Measurements from ENCODE around the gene CXCR4.

DNA sequence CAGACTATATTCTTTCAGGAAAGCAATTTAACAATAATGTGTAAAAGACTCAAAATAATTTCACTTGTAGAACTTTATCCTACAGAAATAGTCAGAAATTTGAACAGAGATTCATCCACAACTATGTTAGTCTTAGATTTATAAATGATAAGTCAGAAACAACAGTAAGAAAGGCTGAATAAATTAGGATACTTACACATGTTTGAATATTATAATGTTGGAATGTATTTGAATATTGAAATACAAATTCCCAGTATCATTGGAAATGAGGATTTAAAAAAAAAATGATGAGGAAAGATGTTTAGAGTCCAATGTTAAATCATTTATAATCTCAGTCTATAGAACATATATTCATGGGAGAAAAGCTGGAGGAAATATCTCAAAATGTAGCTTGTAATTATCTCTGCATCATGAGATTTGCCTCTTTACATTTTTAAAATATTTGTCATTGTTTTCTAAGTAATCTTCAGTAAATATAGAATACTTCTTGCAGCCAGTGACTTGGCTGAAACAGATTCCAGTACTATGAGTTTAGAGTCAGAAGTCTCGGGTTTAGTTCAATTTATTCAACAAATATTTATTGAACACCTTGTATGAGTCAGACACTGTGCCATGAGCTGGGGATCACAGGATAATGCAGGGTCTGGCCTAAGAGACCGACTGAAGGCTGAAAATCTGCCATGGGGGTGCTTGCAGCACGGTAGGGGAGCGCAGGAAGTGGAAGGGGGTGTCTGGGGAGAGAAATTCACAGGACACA, 32.3 kb downstream of the CXCR4 start:
- TF ChIP-seq POLR2A (IDR thresholded peaks at IDR 0.05; ENCODE audit: low read depth, low read length) (no peak), MAZ (IDR thresholded peaks at IDR 0.05; ENCODE audit: borderline replicate concordance, low read depth, low read length) (no peak), RFX5 (IDR thresholded peaks at IDR 0.05; ENCODE audit: low read depth, low read length) (no peak), RAD21 (IDR thresholded peaks at IDR 0.05; ENCODE audit: low read length) (no peak), MAFK (IDR thresholded peaks at IDR 0.05; ENCODE audit: low read depth, low read length) (no peak), BHLHE40 (IDR thresholded peaks at IDR 0.05; ENCODE audit: low read depth, low read length) (no peak), MXI1 (IDR thresholded peaks at IDR 0.05; ENCODE audit: borderline replicate concordance, low read depth, low read length) (no peak), RCOR1 (IDR thresholded peaks at IDR 0.05; ENCODE audit: insufficient replicate concordance, low read length) (no peak), SMC3 (IDR thresholded peaks at IDR 0.05; ENCODE audit: low read depth, low read length) (no peak), CEBPB (IDR thresholded peaks at IDR 0.05; ENCODE audit: low read depth, low read length) (no peak), CHD1 (IDR thresholded peaks at IDR 0.05; ENCODE audit: low read depth, low read length) (no peak)
- TF ChIP-seq, protein P1, sequence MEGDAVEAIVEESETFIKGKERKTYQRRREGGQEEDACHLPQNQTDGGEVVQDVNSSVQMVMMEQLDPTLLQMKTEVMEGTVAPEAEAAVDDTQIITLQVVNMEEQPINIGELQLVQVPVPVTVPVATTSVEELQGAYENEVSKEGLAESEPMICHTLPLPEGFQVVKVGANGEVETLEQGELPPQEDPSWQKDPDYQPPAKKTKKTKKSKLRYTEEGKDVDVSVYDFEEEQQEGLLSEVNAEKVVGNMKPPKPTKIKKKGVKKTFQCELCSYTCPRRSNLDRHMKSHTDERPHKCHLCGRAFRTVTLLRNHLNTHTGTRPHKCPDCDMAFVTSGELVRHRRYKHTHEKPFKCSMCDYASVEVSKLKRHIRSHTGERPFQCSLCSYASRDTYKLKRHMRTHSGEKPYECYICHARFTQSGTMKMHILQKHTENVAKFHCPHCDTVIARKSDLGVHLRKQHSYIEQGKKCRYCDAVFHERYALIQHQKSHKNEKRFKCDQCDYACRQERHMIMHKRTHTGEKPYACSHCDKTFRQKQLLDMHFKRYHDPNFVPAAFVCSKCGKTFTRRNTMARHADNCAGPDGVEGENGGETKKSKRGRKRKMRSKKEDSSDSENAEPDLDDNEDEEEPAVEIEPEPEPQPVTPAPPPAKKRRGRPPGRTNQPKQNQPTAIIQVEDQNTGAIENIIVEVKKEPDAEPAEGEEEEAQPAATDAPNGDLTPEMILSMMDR (conservative IDR thresholded peaks at IDR 0.05; ENCODE audit: low read depth, low read length): no peak
- TF ChIP-seq, protein P2, sequence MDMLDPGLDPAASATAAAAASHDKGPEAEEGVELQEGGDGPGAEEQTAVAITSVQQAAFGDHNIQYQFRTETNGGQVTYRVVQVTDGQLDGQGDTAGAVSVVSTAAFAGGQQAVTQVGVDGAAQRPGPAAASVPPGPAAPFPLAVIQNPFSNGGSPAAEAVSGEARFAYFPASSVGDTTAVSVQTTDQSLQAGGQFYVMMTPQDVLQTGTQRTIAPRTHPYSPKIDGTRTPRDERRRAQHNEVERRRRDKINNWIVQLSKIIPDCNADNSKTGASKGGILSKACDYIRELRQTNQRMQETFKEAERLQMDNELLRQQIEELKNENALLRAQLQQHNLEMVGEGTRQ (IDR thresholded peaks at IDR 0.05; ENCODE audit: low read depth, low read length): no peak
- TF ChIP-seq, protein P3, sequence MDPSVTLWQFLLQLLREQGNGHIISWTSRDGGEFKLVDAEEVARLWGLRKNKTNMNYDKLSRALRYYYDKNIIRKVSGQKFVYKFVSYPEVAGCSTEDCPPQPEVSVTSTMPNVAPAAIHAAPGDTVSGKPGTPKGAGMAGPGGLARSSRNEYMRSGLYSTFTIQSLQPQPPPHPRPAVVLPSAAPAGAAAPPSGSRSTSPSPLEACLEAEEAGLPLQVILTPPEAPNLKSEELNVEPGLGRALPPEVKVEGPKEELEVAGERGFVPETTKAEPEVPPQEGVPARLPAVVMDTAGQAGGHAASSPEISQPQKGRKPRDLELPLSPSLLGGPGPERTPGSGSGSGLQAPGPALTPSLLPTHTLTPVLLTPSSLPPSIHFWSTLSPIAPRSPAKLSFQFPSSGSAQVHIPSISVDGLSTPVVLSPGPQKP (IDR thresholded peaks at IDR 0.05; ENCODE audit: borderline replicate concordance, low read depth, low read length): no peak
